Measurements from ENCODE around the gene HGFAC.
"Not testable (repeated sequence)": the region's sequence is repeated elsewhere in the genome, so short reads cannot be mapped to it uniquely, and the experiment has no call there.

HGFAC gene
- 0.12 to 0.54 (median 0.19) reads per million in 4 donors for total RNA-seq

GRCh38 chr4:3441501-3442459, at the start of gene HGFAC:
Gene HGFAC, plus strand, starts transcription at chr4:3441968. Its CDS starts 34 bp downstream, at chr4:3442002.
- no peak for DNase-seq

- no peak for DNase-seq
Observed at GRCh38 chr4:3392321-3392720, 49.4 kb upstream of the HGFAC start.

GRCh38 chr4:3393171-3393570, 48.6 kb upstream of the HGFAC start:
- no peak for DNase-seq

- no peak for DNase-seq
Observed at GRCh38 chr4:3396600-3396999, 45.2 kb upstream of the HGFAC start.

- DNase-seq: no peak
Observed at GRCh38 chr4:3397128-3397527, 44.6 kb upstream of the HGFAC start.

- DNase-seq: peak in 1 of 5 donors; percentile 7
Observed at GRCh38 chr4:3399277-3400194, 42.2 kb upstream of the HGFAC start.

GRCh38 chr4:3401436-3402171, 40.2 kb upstream of the HGFAC start:
- DNase-seq: no peak

- DNase-seq: no peak
Observed at GRCh38 chr4:3402491-3403347, 39.0 kb upstream of the HGFAC start.

GRCh38 chr4:3403348-3403906, 38.3 kb upstream of the HGFAC start:
- no peak for DNase-seq

- DNase-seq: no peak
Observed at GRCh38 chr4:3404546-3404945, 37.2 kb upstream of the HGFAC start.

- no peak for DNase-seq
Observed at GRCh38 chr4:3405176-3405575, 36.6 kb upstream of the HGFAC start.

- no peak for DNase-seq
Observed at GRCh38 chr4:3406021-3406420, 35.7 kb upstream of the HGFAC start.

- DNase-seq: no peak
Observed at GRCh38 chr4:3406431-3406830, 35.3 kb upstream of the HGFAC start.

GRCh38 chr4:3407171-3407771, 34.5 kb upstream of the HGFAC start:
- DNase-seq: no peak

GRCh38 chr4:3407930-3408792, 33.6 kb upstream of the HGFAC start:
- DNase-seq: no peak

GRCh38 chr4:3408793-3409330, 32.9 kb upstream of the HGFAC start:
- no peak for DNase-seq

- no peak for DNase-seq
Observed at GRCh38 chr4:3409571-3410091, 32.1 kb upstream of the HGFAC start.

GRCh38 chr4:3410401-3411135, 31.2 kb upstream of the HGFAC start:
- DNase-seq: no peak

GRCh38 chr4:3411190-3411589, 30.6 kb upstream of the HGFAC start:
- not testable (repeated sequence) for DNase-seq
